Osteoblast (primary cell): ENCODE data around the gene CRIP3. TPM values are rescaled to one million over a fixed set of nuclear protein-coding genes. Genes with fewer than 3 reads are reported as not detected.

ENCODE experiments used
- DNase-seq: peaks from one replicate; pipeline ENCODE4 v3.0.0; 2011; ENCODE audit warnings: low spot score, mixed read lengths; ENCODE audit not compliant: insufficient read length; ENCODE audit errors: missing footprints
- H2AFZ ChIP-seq: 2 replicates; pipeline ENCODE4 v1.6.0; 2011; ENCODE audit warnings: mild to moderate bottlenecking, low read length
- H3K27ac ChIP-seq: 2 replicates; pipeline ENCODE4 v1.5.1; 2011; ENCODE audit warnings: mild to moderate bottlenecking, low read depth, low read length, moderate library complexity
- H3K27me3 ChIP-seq: 2 replicates; pipeline ENCODE4 v1.6.0; 2012; ENCODE audit warnings: mild to moderate bottlenecking, control low read depth, inconsistent platforms, low read length, moderate library complexity; ENCODE audit not compliant: insufficient read depth
- H3K36me3 ChIP-seq: 2 replicates; pipeline ENCODE4 v1.5.1; 2011; ENCODE audit warnings: mild to moderate bottlenecking, low read length, control low read depth, moderate library complexity; ENCODE audit not compliant: insufficient read depth
- H3K4me1 ChIP-seq: 2 replicates; pipeline ENCODE4 v1.5.1; 2011; ENCODE audit warnings: mild to moderate bottlenecking, low read length, control low read depth, moderate library complexity; ENCODE audit not compliant: insufficient read depth
- H3K4me2 ChIP-seq: 2 replicates; pipeline ENCODE4 v1.6.0; 2011; ENCODE audit warnings: mild to moderate bottlenecking, low read length; ENCODE audit not compliant: insufficient read depth
- H3K4me3 ChIP-seq: fragments of 200-600 bp; sonication (generic); 3 replicates; pipeline ENCODE4 v1.5.1; 2012; ENCODE audit warnings: mild to moderate bottlenecking, low read length, inconsistent platforms; ENCODE audit not compliant: insufficient read depth
- H3K79me2 ChIP-seq: 2 replicates; pipeline ENCODE4 v1.6.0; 2012; ENCODE audit warnings: mild to moderate bottlenecking, low read length, control low read depth, inconsistent platforms; ENCODE audit not compliant: insufficient read depth
- H3K9me3 ChIP-seq: 2 replicates; pipeline ENCODE4 v1.5.1; 2011; ENCODE audit warnings: low read depth, low read length, control low read depth
- H4K20me1 ChIP-seq: 2 replicates; pipeline ENCODE4 v1.6.0; 2012; ENCODE audit warnings: mild to moderate bottlenecking, low read length, control low read depth; ENCODE audit not compliant: insufficient read depth
- CTCF ChIP-seq: IDR thresholded peaks from 2 replicates; pipeline ENCODE4 v1.5.1; 2011; ENCODE audit warnings: mild to moderate bottlenecking, low read depth, low read length, moderate library complexity; ENCODE audit errors: extremely low read depth
- total RNA-seq: library from RNA; depleted of rRNA; stranded (reverse); fragments of >200 nt; gene quantifications from 2 replicates; pipeline ENCODE4 v1.2.3, GENCODE V29; 2012

Gene CRIP3
- total RNA-seq, 1 donor, result not detected

GRCh38 chr6:43264599-43265145, 44.0 kb downstream of the CRIP3 start:
- TF ChIP-seq CTCF, result no peak
- H3K4me3 ChIP-seq, result no peak overlapping the region
- H3K9me3 ChIP-seq, result no peaks in the 10 kb centered on the region
- H4K20me1 ChIP-seq, result no peaks in the 10 kb centered on the region
- H2AFZ ChIP-seq, result no peak overlapping the region
- H3K27me3 ChIP-seq, result peaks cover 20% of the 10 kb centered on the region
- DNase-seq, result peak; percentile 81
- no peak overlapping the region for H3K27ac ChIP-seq
- H3K4me2 ChIP-seq, result no peak overlapping the region
- H3K36me3 ChIP-seq, result no peaks in the 10 kb centered on the region
- H3K79me2 ChIP-seq, result no peaks in the 10 kb centered on the region
- peaks cover 9% of the 10 kb centered on the region for H3K4me1 ChIP-seq

- no peaks in the 10 kb centered on the region for H3K36me3 ChIP-seq
- no peaks in the 10 kb centered on the region for H4K20me1 ChIP-seq
- no peak overlapping the region for H3K4me2 ChIP-seq
- H3K4me3 ChIP-seq, result no peak overlapping the region
- peak; percentile 100 for DNase-seq
- H3K4me1 ChIP-seq, result peaks cover 2% of the 10 kb centered on the region
- no peaks in the 10 kb centered on the region for H3K9me3 ChIP-seq
- no peaks in the 10 kb centered on the region for H3K79me2 ChIP-seq
- peaks cover 18% of the 10 kb centered on the region for H3K27me3 ChIP-seq
- peak; percentile 90 for TF ChIP-seq CTCF
- no peak overlapping the region for H3K27ac ChIP-seq
- H2AFZ ChIP-seq, result peak overlapping the region; percentile 36
These were observed 45.1 kb downstream of the CRIP3 start for GRCh38 chr6:43263314-43264178.

- Histone ChIP-seq H3K4me1 (no peaks in the 10 kb centered on the region), H3K9me3 (no peaks in the 10 kb centered on the region), H3K27me3 (peaks cover 13% of the 10 kb centered on the region), H2AFZ (peak overlapping the region; percentile 36), H3K79me2 (no peaks in the 10 kb centered on the region), H4K20me1 (no peaks in the 10 kb centered on the region), H3K27ac (no peak overlapping the region), H3K4me2 (no peak overlapping the region), H3K4me3 (no peak overlapping the region), H3K36me3 (no peaks in the 10 kb centered on the region)
- DNase-seq, result no peak
- no peak for TF ChIP-seq CTCF
These were observed 45.8 kb downstream of the CRIP3 start for GRCh38 chr6:43262780-43263313.
